ENCODE measurements around the gene TTC39B. TPM values are rescaled to one million over a fixed set of nuclear protein-coding genes. Genes with fewer than 3 reads are reported as not detected.

The TTC39B gene
- total RNA-seq, 2 donors from 2014 or later = 53.5 to 69.5 TPM

DNA sequence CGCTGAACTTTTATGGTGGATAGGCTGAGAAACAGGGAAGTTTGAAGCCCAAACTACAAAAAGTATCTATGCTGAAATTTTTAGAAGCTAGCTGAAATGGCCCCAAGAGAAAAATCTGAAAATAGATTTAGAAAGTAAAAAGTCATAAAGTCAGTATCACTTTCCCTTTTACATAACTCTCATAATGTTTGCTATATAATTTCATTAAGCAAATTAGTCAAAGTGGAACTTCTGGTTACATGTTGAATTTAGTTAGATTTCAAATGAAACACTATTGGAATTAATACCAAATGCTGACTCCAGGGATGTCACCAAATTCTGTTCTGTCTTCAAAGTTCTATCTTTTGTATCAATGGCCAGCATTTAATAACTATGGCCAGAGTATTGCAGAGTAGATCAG is 126.9 kb downstream of the TTC39B start:
- TF ChIP-seq, protein P1, sequence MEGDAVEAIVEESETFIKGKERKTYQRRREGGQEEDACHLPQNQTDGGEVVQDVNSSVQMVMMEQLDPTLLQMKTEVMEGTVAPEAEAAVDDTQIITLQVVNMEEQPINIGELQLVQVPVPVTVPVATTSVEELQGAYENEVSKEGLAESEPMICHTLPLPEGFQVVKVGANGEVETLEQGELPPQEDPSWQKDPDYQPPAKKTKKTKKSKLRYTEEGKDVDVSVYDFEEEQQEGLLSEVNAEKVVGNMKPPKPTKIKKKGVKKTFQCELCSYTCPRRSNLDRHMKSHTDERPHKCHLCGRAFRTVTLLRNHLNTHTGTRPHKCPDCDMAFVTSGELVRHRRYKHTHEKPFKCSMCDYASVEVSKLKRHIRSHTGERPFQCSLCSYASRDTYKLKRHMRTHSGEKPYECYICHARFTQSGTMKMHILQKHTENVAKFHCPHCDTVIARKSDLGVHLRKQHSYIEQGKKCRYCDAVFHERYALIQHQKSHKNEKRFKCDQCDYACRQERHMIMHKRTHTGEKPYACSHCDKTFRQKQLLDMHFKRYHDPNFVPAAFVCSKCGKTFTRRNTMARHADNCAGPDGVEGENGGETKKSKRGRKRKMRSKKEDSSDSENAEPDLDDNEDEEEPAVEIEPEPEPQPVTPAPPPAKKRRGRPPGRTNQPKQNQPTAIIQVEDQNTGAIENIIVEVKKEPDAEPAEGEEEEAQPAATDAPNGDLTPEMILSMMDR (conservative IDR thresholded peaks at IDR 0.05) = no peak
- Histone ChIP-seq H3K4me1 (ENCODE audit: control insufficient read depth, insufficient read depth, low read length) (no peaks in the 10 kb centered on the region), H3K9me3 (ENCODE audit: control insufficient read depth, low read length) (no peaks in the 10 kb centered on the region), H3K36me3 (ENCODE audit: control insufficient read depth, insufficient read depth, low read length) (peaks cover 86% of the 10 kb centered on the region), H3K9ac (ENCODE audit: extremely low read depth, low read length, poor library complexity, severe bottlenecking) (no peak overlapping the region), H3K27ac (ENCODE audit: low read depth, low read length) (no peak overlapping the region), H3K27me3 (ENCODE audit: control insufficient read depth, insufficient read depth, low read length, poor library complexity, severe bottlenecking) (no peaks in the 10 kb centered on the region), H3K4me3 (ENCODE audit: low read length) (no peak overlapping the region)
- no peak for DNase-seq
- WGBS, 2 experiments (ENCODE audit: insufficient coverage in 1 of 2, insufficient read length in 1 of 2) = 80 to 100% methylated on average over 1 of the region's 1 CpG
- H3K9me3 Mint-ChIP-seq = no peaks in the 10 kb centered on the region
- no peaks in the 10 kb centered on the region for H3K4me1 Mint-ChIP-seq
- no peak overlapping the region for H3K4me3 Mint-ChIP-seq
- no peak overlapping the region for H3K27ac Mint-ChIP-seq
- H3K36me3 Mint-ChIP-seq (ENCODE audit: low read depth) = peaks cover 72% of the 10 kb centered on the region
- H3K27me3 Mint-ChIP-seq (ENCODE audit: insufficient read depth) = no peaks in the 10 kb centered on the region

DNA sequence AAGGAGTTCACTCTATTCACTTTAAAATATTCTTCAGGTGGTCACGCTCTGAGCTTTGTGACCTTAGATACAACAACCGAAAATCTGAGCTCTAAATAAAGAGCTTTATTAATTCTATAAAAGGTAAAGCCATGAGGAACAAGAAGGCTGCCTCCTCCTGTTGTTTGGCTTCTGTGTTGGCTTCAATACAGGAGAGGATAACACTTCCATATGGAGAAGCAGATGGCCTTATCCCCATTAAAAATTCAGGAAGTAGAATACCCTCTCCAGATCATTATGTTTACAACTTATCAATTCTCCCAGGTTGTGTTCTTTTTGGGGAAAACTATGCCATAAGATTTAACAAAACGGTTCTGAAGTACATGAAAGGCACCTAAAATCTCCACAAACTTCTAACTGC is 128.4 kb downstream of the TTC39B start:
- Mint-ChIP-seq H3K27ac (no peak overlapping the region), H3K27me3 (ENCODE audit: insufficient read depth) (no peaks in the 10 kb centered on the region), H3K4me1 (no peaks in the 10 kb centered on the region), H3K9me3 (no peaks in the 10 kb centered on the region), H3K36me3 (ENCODE audit: low read depth) (peaks cover 77% of the 10 kb centered on the region), H3K4me3 (no peak overlapping the region)
- peaks cover 86% of the 10 kb centered on the region for H3K36me3 ChIP-seq (ENCODE audit: control insufficient read depth, insufficient read depth, low read length)
- H3K4me3 ChIP-seq (ENCODE audit: low read length) = no peak overlapping the region
- no peaks in the 10 kb centered on the region for H3K27me3 ChIP-seq (ENCODE audit: control insufficient read depth, insufficient read depth, low read length, poor library complexity, severe bottlenecking)
- H3K4me1 ChIP-seq (ENCODE audit: control insufficient read depth, insufficient read depth, low read length) = no peaks in the 10 kb centered on the region
- TF ChIP-seq, protein P1 (conservative IDR thresholded peaks at IDR 0.05) = no peak
- no peak overlapping the region for H3K27ac ChIP-seq (ENCODE audit: low read depth, low read length)
- no peak overlapping the region for H3K9ac ChIP-seq (ENCODE audit: extremely low read depth, low read length, poor library complexity, severe bottlenecking)
- WGBS, 2 experiments (ENCODE audit: insufficient coverage in 1 of 2, insufficient read length in 1 of 2) = 100% methylated on average over 3 of the region's 3 CpGs; no CpG with 5 or more reads in 1 of the 2 experiments
- DNase-seq = no peak
- H3K9me3 ChIP-seq (ENCODE audit: control insufficient read depth, low read length) = no peaks in the 10 kb centered on the region

DNA sequence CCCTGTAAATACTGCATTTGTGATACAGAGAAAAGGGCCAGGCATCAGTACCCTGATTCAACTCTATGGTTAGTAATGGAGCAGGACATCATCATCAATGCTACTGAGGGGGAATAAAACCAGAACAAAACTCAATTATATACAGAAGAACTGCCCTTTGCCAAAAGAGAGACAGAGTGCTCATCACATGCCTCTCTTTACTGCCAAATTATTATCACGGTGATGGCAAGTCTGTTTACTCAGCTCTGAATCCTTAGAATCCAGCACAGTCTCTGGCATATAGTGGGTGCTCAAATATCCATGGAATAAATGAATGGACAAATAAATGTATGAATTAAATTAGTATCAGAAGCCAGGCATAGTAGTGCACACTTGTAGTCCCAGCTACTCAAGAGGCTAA is 130.2 kb downstream of the TTC39B start:
- H3K9me3 ChIP-seq (ENCODE audit: control insufficient read depth, low read length) = no peaks in the 10 kb centered on the region
- no peaks in the 10 kb centered on the region for H3K27me3 ChIP-seq (ENCODE audit: control insufficient read depth, insufficient read depth, low read length, poor library complexity, severe bottlenecking)
- Mint-ChIP-seq H3K4me1 (no peaks in the 10 kb centered on the region), H3K36me3 (ENCODE audit: low read depth) (peaks cover 77% of the 10 kb centered on the region), H3K9me3 (no peaks in the 10 kb centered on the region), H3K4me3 (no peak overlapping the region), H3K27me3 (ENCODE audit: insufficient read depth) (no peaks in the 10 kb centered on the region), H3K27ac (no peak overlapping the region)
- peaks cover 84% of the 10 kb centered on the region for H3K36me3 ChIP-seq (ENCODE audit: control insufficient read depth, insufficient read depth, low read length)
- H3K4me1 ChIP-seq (ENCODE audit: control insufficient read depth, insufficient read depth, low read length) = no peaks in the 10 kb centered on the region
- no peak overlapping the region for H3K9ac ChIP-seq (ENCODE audit: extremely low read depth, low read length, poor library complexity, severe bottlenecking)
- 100% methylated on average over 1 of the region's 1 CpG for WGBS, 2 experiments (ENCODE audit: insufficient coverage in 1 of 2, insufficient read length in 1 of 2)
- TF ChIP-seq, protein P1 (conservative IDR thresholded peaks at IDR 0.05) = no peak
- no peak overlapping the region for H3K4me3 ChIP-seq (ENCODE audit: low read length)
- no peak for DNase-seq
- H3K27ac ChIP-seq (ENCODE audit: low read depth, low read length) = no peak overlapping the region

All from endodermal cell (in vitro differentiated cells).